LNCaP clone FGC (cell line): ENCODE data around the gene DIPK1A.

Source experiments
- DNase-seq: peaks from one replicate; pipeline ENCODE4 v3.0.0-alpha.2; 2011; ENCODE audit warnings: low read depth
- H3K4me3 ChIP-seq: 2 replicates; pipeline ENCODE4 v1.5.1; 2011; ENCODE audit warnings: mild to moderate bottlenecking, low read depth, low read length, control low read depth
- TF ChIP-seq, protein P1 (sequence below): IDR thresholded peaks from 2 replicates; pipeline ENCODE4 v1.5.1; 2012; ENCODE audit warnings: mild to moderate bottlenecking; ENCODE audit not compliant: control insufficient read depth, insufficient read depth; ENCODE audit errors: extremely low read depth

DIPK1A gene

DNA sequence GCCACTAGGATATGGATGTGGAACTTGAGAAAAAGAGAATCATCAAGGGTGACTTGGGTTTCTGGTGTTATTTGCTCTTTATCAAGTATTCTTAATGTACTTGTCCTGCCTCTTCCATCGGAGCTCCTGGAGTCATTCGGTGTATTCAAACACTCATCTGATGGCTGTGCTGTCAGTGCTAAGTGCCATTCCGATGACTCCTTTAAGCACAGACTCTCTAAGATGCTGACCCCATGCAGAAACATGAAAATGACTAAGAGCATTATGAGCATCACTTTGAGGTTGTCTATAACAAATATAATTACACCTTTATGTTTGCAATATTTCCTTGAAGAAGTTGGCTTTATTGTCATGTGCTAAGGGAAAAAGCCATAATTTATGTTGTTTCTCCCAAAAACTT lies 140.7 kb downstream of the DIPK1A start:
- no peak for DNase-seq
- no peak overlapping the region for H3K4me3 ChIP-seq

GRCh38 chr1:92820024-92820423 lies 141.2 kb downstream of the DIPK1A start:
- no peak overlapping the region for H3K4me3 ChIP-seq
- TF ChIP-seq, protein P1, sequence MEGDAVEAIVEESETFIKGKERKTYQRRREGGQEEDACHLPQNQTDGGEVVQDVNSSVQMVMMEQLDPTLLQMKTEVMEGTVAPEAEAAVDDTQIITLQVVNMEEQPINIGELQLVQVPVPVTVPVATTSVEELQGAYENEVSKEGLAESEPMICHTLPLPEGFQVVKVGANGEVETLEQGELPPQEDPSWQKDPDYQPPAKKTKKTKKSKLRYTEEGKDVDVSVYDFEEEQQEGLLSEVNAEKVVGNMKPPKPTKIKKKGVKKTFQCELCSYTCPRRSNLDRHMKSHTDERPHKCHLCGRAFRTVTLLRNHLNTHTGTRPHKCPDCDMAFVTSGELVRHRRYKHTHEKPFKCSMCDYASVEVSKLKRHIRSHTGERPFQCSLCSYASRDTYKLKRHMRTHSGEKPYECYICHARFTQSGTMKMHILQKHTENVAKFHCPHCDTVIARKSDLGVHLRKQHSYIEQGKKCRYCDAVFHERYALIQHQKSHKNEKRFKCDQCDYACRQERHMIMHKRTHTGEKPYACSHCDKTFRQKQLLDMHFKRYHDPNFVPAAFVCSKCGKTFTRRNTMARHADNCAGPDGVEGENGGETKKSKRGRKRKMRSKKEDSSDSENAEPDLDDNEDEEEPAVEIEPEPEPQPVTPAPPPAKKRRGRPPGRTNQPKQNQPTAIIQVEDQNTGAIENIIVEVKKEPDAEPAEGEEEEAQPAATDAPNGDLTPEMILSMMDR, result no peak
- DNase-seq, result no peak

More for the DNA sequence above, 140.7 kb downstream of the DIPK1A start:
- TF ChIP-seq, protein P1, result no peak

DNA sequence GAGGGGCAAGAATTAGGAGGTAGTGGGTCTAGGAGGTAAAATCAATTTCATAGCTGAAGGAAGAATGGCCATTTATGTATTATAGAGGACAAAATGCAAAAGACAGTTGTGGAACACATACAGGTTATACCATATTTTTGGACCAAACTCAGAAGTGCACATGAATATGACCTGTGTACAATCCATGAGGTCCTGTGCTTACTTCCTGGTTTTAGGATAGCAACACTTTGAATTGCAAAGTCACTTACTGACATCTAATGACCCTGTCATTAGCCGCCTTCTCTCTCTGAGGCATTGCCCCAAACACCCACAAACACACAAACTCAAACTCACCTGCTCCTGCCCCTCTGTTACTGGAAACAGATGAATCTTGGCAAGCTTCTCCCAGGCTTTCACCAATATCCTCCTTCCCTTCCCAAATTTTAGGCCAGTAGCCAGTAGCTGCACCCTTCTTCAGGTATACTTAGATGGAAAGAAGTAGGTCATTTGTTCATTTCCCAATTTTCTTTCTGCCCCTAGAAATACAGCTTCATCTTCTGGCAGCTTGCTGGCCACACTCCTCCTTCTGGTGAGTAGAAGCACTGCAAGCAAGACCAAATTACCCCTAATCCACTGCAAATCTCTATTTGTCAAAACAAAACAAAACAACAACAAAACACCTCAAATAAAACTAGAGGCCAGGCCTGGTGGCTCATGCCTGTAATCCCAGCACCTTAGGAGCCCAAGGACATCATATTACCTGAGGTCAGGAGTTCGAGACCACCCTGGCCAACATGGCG lies 143.1 kb downstream of the DIPK1A start:
- H3K4me3 ChIP-seq, result no peak overlapping the region
- TF ChIP-seq, protein P1, result peak; percentile 40
- DNase-seq, result no peak

DNA sequence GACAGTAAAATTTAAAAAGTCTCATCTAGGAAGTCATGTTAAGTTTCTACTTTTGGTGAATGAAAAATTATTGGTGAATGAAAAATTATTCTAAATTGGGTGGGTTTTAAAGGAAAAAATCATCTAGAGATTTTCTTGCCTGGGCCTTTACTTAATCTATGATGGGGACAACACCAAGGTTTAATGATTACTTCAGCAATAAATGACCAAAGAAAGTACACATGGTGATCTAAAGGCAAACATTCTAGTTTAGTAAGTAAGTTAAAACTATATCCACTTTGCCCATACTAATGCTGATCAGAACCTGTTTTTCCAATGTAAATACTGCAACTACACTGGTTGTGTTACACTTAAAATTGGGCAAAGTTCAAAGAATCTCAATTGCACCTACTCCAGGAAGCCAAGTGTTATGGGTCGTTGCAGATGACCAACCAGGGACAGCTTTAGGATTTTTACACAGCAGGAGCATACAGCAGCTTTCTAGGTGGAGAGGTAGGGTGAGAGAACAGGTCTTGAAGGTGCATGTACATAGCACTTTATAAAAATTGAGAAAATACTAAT lies 144.0 kb downstream of the DIPK1A start:
- no peak overlapping the region for H3K4me3 ChIP-seq
- peak; percentile 83 for DNase-seq
- TF ChIP-seq, protein P1, result no peak

DNA sequence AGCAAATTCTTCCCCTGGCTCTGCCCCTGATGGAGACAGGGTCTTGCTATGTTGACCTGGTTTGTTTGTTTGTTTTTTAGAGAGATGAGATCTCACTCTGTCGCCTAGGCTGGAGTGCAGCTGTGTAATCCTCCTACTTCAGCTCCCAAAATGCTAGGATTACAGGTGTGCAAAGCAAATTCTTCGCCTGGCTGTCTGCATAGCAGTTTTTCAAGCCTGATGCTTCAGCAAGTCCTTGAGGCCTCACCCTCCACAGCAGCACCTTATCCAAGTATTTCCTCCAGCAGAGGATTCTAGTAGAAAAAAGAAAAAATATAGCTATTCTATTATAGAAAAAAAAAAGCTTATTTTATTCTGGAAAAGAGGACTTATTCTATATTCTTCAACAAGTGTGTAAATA lies 144.5 kb downstream of the DIPK1A start:
- DNase-seq, result no peak
- H3K4me3 ChIP-seq, result no peak overlapping the region
- TF ChIP-seq, protein P1, result no peak

DNA sequence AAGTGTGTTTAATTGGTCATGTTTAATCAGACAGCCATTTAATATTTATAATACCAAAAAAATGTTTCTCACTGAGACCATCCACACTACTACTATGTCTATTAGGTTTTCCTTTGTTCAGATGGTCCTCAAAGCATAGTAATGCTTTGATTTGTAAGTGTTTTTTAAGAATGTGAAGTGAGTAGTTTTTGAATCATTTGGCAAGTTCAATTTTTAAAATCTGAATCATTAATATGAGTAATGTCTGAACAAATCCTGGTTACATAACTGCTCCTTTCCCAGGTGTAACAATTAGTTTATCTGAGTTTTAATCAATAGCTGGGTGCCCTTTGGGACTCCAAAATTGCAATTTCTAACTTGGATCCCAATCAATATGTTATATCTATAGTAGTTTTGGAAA lies 152.9 kb downstream of the DIPK1A start:
- no peak overlapping the region for H3K4me3 ChIP-seq
- no peak for DNase-seq
- TF ChIP-seq, protein P1, result no peak
